GM13976 (cell line): ENCODE measurements around the gene GSG1L.

Experiments used
- DNase-seq: peaks from one replicate; pipeline ENCODE4 v3.0.0; 2012; ENCODE audit warnings: low spot score
- in situ Hi-C: fragments of 300-500 bp; cut with MboI; formaldehyde crosslinking; loops from one replicate; pipeline ENCODE4 v1.12.0; 2022; ENCODE audit warnings: low sequenced_read_pairs, mixed read lengths, inconsistent platforms; ENCODE audit not compliant: unreplicated experiment
- TF ChIP-seq, protein P1 (sequence below): IDR thresholded peaks from 2 replicates; pipeline ENCODE4 v1.5.1; 2012; ENCODE audit warnings: borderline replicate concordance, mild to moderate bottlenecking; ENCODE audit not compliant: insufficient read depth; ENCODE audit errors: extremely low read depth, missing control alignments, control extremely low read depth

Gene GSG1L

DNA sequence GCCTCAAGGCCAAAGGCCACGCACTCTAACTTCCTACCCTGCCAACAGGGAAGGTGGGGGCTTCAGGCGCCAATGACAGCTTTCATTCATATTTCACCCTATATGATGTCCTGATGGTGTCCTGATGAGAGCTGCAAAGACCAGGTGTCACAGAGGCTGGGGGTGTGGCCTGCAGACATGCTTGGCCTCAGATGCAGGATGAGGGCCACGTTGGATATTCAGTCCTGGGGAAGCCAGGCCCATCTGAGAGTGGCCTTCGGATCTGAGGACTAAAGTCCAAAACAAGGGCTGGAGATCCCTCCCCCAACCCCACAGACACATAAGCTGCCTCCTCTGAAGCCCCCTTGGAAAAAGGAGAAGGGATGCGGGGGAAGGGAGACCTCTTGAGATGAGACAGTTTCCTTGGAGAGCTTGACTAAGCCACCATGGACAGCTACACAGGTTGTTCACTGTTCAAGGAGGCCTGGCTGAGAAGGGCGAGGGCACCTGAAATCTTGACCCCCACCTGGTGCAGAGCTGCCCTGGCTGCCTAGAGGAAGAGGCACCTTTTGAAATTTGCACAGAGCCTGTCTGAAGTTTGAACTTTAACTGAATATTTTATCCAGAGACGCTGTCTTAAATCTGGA, 24.3 kb upstream of the GSG1L start:
- in situ Hi-C loops = no loop called here
- TF ChIP-seq, protein P1, sequence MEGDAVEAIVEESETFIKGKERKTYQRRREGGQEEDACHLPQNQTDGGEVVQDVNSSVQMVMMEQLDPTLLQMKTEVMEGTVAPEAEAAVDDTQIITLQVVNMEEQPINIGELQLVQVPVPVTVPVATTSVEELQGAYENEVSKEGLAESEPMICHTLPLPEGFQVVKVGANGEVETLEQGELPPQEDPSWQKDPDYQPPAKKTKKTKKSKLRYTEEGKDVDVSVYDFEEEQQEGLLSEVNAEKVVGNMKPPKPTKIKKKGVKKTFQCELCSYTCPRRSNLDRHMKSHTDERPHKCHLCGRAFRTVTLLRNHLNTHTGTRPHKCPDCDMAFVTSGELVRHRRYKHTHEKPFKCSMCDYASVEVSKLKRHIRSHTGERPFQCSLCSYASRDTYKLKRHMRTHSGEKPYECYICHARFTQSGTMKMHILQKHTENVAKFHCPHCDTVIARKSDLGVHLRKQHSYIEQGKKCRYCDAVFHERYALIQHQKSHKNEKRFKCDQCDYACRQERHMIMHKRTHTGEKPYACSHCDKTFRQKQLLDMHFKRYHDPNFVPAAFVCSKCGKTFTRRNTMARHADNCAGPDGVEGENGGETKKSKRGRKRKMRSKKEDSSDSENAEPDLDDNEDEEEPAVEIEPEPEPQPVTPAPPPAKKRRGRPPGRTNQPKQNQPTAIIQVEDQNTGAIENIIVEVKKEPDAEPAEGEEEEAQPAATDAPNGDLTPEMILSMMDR = no peak
- no peak for DNase-seq

DNA sequence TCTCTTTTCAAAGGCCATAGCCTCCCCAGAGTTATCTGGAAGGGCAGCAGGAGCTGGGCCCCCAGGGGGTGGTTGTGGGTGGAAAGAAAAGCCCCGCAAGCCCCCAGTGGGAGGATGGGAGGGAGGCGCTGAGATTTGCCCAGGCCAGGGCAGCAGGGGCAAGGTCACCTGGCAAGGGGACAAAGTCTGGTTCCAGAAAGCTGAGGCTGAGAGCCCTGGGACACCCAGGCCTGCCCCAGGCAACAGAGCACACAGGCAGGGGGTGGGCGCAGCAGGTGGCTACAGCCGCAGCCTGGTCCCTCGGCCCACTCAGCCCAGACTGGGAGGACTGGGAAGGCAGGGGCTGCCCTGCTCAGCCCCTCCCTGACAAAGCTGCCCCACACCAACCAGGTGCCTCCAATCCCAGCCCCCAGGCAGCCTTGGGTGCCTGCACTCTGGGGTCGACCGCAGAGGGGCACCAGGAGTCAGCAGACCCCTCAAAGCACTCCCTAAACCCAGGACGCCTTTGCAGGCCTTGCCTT, 23.7 kb upstream of the GSG1L start:
- TF ChIP-seq, protein P1 = no peak
- DNase-seq = no peak
- in situ Hi-C loops = no loop called here

DNA sequence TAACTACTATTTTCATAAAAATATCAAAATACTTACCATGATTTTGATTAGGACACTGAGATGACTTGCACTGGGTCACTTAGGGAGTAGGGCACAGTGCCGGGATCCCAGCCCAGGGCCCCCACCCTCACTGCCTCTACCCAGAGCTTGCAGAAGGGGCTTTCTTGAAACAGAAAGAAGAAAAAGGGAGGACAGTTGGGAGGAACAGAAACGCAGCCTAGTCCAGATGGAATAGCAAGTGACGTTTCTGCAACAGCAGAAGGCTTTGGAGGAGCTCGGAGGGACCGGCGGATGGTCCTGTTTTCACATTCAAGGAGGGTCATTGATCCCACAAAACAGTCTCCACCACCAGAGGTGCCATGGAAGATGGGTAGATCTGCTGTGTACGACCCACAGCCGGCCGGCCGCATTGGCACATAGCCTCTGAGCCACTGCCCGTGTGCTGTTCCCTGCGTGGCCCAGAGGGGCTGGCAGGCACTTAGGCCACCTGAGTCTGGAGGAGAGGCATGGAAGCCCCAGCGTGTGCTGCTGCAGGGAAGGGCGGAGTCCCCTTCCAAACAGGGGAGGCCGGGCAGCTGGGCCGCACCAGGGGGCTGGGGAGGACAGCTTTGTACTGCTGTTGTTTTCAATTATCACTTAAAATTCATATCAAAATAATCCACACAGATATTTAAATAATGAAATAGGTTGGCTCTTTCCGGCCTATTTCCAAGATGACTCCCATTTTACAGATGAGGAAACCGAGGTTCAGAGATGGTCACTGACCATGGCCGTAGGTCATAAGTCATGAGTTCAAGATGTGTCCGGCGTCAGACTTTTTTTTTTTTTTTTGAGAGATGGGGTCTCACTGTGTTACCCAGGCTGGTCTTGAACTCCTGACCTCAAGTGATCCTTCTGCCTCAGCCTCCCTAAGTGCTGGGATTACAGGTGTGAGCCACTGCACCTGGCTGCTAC, 22.9 kb upstream of the GSG1L start:
- TF ChIP-seq, protein P1 = no peak
- in situ Hi-C loops = no loop called here
- no peak for DNase-seq

DNA sequence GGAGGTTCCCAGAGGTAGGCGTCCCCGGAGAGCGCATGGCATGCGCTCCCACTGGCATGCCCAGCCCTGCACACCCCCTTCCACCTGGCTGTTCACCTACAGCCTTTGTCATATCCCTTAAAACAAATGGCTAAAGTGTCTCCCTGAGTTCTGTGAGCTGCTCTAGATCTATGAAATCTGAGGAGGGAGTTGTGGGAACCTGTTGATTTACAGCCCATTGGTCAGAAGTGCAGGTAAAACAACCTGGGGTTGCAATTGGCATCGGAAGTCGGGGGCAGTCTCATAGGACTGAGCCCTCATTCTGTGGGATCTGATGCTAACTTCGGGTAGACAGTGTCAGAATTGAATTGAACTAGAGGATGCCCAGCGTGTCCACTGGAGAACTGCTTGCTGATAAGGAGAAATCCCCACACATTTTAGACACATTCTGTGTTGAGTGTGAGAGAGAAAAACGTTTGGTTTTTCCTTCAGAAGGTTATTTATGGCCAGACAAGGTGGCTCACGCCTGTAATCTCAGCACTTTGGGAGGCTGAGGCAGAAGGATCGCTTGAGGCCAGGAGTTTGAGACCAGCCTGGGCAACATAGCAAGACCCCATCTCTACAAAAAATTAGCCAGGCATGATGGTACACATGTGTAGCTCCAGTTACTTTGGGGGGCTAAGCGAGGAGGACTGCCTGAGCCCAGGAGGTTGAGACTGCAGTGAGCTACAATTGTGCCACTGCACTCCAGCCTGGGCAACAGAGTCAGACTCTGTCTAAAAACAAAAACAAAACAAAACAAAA, 22.1 kb upstream of the GSG1L start:
- no peak for DNase-seq
- in situ Hi-C loops = no loop called here
- TF ChIP-seq, protein P1 = no peak

DNA sequence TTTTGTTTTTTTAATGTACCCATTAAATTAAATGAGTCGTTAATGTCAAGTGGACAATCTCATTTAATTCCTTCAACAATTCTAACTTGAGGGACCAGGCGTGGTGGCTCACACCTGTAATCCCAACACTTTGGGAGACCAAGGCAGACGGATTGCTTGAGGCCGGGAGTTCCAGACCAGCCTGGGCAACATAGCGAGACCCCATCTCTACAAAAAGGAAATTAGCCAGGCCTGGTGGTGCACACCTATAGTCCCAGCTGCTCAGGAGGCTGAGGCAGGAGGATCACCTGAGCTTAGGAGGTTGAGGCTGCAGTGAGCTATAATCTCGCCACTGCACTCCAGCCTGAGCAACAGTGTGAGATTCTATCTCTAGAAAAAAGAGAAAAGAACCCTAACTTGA, 20.7 kb upstream of the GSG1L start:
- no peak for DNase-seq
- in situ Hi-C loops = no loop called here
- TF ChIP-seq, protein P1 = no peak

DNA sequence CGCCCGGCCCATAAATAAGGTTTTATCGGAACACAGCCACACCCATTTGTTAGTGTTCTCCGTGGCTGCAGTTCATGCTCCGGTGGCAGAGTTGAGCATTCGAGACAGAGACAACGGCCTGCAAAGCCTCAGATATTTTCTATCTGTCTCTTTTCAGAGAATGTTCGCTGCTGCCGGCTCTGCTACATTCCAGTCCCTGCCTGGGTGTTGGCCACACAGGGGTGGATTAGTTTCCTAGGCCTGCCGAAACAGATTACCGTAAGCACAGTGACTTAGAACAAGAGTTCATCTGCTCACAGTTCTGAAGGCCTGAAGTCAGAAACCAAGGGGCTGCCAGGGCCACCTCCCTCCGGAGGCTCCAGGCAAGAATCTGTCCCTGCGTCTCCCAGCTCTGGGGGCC, 19.1 kb upstream of the GSG1L start:
- TF ChIP-seq, protein P1 = no peak
- DNase-seq = no peak
- in situ Hi-C loops = no loop called here
